ENCODE data around the gene GPR83.
"Not testable (repeated sequence)": the region's sequence is repeated elsewhere in the genome, so short reads cannot be mapped to it uniquely, and the experiment has no call there.

GPR83 gene

GRCh38 chr11:94350850-94351563 lies 50.2 kb downstream of the GPR83 start:
- not testable (repeated sequence) for DNase-seq

- DNase-seq, result not testable (repeated sequence)
Measured at GRCh38 chr11:94346311-94346710, 54.9 kb downstream of the GPR83 start.

DNA sequence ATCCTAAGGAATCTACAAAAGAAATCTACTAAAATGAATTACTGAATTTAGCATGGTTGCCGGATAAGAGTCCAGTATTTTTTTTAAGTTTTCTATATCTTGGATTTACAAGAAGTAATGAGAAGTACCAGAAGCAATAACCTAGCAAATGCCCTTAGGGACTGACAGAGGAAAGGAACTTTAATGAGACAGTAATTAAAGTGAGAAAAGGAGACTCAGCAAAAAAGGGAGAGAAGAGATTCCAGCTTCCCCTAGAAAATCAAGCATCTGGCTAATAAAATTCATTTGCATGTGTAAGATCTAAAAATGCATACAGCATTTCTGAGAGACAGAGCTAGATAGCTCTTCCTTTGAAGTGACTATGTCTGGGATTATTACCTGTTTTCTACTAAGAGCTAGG lies 57.7 kb downstream of the GPR83 start:
- no peak for DNase-seq

GRCh38 chr11:94342250-94342649 lies 59.0 kb downstream of the GPR83 start:
- no peak for DNase-seq

- DNase-seq, result no peak
Measured at GRCh38 chr11:94338651-94339050, 62.6 kb downstream of the GPR83 start.

DNA sequence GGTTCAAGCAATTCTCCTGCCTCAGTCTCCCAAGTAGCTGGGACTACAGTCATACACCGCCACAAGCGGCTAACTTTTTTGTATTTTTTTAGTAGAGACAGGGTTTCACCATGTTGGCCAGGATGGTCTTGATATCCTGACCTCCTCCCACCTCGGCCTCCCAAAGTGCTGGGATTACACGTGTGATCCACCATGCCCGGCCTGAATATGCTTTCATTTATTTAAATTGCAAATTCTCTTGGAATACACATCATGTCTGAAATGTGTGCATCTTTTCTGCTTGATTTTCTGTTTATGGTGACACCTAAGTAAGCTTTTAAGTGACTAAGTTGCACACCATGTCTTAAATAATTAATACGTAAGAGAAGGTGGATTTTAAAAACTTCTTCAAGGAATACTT lies 65.2 kb downstream of the GPR83 start:
- no peak for DNase-seq

DNA sequence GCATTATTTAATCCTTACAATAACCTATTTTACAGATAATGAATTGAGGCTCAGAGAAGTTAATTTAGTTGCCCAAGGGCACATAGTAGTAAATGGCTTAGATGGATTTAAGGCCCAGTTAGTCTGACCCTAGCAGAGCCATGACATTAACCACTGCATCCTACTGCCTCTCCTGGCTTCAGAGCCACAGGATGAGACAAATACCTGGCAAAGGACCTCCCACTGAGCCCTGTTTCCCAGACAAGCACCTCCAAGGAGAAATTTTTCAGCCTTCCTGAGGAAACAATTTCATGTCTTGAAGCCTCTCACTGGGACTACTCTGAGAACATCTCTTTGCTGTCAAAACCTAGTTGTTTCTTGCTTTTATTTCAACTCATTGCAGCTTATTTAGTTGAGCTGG lies 68.4 kb downstream of the GPR83 start:
- DNase-seq, result no peak

- no peak for DNase-seq
Measured at GRCh38 chr11:94330789-94331188, 70.4 kb downstream of the GPR83 start.

DNA sequence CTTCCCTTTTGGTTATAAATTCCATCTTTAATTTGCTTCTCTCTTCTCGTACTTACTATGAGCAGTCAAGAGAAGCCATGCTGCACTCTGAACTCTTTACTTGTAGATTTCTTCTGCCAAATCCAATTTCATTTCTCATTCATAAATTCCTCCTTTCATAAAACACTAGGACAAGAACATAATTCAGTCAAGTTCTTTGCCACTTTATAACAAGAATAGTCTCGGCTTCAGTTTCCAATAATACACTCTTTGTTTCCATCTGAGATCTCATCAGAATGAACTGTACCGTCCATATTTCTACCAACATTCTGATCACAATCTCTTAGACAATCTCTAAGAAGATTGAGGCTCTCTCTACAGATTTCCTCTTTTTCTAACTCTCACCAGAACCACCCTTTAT lies 71.7 kb downstream of the GPR83 start:
- DNase-seq, result no peak

GRCh38 chr11:94328587-94329080 lies 72.6 kb downstream of the GPR83 start:
- no peak for DNase-seq

Data from activated CD8-positive, alpha-beta memory T cell treated with anti-CD3 and anti-CD28 coated beads, Interleukin-2, amount 50 U/mL, for 4 hours (primary cell).